Stromal cell of bone marrow (primary cell): Measurements from ENCODE around the gene ARHGEF39.
A peak's percentile ranks its signal among the peaks of the same experiment; 100 is the strongest.
"Not testable (repeated sequence)": the region's sequence is repeated elsewhere in the genome, so short reads cannot be mapped to it uniquely, and the experiment has no call there.

ENCODE experiments used
- DNase-seq: peaks from one replicate; pipeline ENCODE4 v3.0.0-alpha.2; 2012; ENCODE audit warnings: low read depth

The ARHGEF39 gene

DNA sequence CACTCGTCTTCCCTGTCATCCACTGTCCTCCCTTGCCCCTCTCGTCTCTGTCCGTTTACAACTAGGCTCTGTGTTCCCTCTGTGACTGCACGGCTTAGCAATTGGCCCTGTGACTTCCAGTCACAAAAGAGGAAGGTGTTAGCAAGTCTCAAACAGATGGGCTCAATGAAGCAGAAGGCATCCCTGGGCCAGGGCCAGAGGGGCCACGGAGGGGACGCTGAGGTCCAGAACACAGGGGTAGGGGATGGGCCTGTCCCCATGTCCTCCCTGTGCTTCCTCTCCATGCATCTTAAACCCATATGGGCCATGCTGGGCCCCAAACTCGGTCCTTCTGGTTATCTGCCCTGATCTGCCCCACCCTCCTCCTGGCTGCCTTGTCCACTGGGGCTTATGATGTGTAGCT, 46.7 kb downstream of the ARHGEF39 start, which contains the start of gene CD72:
Gene CD72 (minus strand): TSS at position 89 of the 403 bp plus-strand sequence. CDS start 110 bp downstream, outside the sequence.
- DNase-seq = no peak

DNA sequence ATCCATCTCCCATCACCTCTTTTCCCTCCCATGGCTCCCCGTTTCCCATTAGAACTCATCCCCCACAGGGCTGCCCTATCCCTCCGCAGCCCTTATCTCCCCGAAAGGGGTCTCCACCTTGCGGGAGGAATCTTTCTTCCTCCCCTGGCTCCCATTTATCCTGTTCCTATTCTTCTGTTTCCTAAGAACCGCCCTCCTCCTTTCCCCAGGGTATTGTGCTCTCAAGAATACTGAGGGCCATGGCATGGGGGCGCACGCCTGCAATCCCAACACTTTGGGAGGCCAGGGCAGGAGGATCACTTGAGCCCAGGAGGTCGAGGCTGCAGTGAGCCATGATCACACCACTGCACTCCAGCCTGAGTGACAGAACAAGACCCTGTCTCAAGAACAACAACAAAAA, 47.4 kb downstream of the ARHGEF39 start:
- no peak for DNase-seq

DNA sequence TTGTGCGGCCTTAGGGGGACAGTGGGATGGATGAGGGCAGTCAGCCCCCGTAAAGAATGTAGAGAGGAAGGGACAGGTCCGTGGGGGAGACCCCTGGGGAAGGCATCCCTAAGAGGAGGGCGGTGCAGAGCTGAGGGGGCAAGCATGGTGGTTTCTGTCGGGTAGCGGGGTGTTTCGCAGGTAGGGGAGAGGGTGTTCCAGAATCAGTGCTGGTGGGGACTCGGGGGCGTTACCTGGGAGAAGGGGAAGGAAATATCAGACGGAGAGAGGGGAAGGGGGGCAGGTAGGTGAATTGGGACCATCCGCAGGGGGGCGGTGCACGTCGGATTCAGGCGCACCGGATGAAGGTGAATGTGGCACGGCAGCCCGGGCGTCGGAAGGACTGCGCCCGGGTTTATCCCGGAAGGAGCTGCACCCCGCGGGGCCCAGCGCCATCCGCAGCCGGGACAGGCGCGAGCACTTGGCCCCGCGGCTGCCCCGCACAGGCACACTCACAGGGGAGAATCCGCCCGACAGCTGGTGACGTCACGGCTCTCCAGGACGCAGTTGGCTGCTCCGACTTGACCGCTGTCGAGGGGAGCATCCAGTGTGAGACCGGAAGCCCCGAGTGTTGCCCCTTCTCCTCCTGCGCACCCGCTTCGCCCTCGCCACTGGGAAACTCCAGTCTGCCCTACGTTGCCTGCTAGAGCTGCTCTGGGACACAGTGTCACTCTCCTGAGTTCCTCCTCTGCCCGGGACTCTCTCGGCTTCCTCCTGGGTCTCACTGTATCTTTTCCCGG, 48.1 kb downstream of the ARHGEF39 start:
- peak; percentile 22 for DNase-seq

DNA sequence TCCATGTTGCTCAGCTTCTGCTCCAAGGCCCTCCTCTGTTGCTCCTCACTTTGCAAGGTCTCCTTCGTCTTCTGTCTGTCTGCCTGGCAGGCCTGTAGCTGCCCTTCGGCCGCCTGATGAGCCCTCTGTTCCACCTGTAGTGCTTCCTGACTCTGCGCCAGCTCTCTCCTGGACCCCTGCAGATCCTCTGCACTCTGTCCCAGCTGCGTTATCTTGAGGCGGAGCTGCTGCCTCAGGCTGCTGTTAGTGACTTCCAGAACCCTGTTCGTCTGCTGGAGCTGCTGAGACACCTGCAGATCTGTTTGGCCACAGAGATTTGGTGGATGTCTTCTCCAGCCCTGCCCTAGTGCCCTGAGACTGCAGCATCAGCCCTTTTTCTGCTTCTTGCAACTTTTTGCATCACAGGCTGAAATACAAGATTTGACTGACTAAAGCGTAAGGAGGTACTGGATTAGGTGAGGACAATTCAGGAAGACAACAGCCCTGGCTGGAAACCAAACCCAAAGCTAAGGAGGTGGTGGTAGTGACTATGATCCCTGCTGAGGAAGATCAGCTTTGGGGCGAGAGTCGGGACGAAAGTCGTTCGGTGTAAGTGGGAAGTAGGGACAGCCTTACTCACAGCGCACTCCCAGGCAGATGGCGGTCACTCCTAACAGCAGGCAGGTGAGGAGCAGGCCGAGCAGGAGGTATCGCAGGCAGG, 48.9 kb downstream of the ARHGEF39 start:
- no peak for DNase-seq

DNA sequence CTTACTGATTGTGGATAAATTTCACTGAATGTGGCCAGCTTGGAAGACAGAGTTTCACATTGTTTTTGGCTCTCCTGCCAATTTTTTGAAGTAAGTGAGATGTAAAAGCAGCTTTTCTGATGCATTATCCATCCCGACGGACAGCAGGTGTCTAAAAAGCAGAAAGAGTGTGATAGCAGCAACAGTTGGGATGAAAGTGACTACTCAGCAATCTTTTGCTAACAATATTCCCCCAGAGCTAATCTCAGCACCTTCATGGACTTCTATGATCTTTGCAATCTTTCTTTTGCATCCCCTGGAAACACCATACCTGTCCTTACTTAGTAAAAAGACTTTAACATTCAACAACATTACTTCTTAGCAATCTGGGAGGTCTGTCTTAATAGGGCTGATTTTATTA, 52.2 kb downstream of the ARHGEF39 start:
- DNase-seq = no peak

DNA sequence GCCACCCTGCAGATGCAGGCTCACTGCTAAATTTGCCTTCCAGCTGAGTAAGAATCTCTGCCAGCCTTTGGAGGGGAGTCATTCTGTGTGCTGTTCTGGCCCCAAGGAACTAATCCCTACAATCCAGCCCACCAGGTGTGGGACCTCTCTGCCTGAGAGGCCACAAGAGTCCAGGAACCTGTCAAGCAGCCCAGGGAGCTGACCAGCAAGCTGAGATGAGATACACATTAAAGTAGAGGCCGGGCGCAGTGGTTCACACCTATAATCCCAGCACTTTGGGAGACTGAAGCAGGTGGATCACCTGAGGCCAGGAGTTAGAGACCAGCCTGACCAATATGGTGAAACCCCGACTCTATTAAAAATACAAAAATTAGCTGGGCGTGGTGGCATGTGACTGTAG, 52.9 kb downstream of the ARHGEF39 start:
- DNase-seq = not testable (repeated sequence)

DNA sequence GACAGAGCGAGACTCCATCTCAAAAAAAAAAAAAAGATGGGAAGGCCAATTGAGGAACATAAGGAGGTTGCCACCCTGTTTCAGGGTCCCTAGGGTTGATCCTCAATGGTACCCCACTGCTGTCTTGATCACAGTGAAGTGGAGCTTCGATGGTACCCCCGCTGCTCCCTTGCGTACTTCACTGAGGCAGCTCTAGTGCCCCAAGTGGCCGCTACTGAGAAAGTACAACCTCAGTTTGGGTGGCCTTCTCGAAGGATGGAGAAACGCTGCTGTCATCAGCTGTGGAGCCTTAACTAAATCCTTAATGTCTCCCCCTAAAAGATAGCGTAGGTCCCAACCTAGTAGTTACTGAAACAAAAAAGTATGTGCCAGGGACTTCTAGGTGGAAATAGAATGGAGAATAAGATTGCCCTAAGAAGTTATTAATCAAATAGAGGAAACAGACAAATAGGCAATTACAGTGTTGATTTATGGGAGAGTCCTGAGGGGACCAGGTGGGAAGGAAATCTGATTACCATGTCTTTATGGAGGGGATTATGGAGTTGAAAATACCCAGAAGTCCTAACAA, 53.7 kb downstream of the ARHGEF39 start:
- DNase-seq = no peak

DNA sequence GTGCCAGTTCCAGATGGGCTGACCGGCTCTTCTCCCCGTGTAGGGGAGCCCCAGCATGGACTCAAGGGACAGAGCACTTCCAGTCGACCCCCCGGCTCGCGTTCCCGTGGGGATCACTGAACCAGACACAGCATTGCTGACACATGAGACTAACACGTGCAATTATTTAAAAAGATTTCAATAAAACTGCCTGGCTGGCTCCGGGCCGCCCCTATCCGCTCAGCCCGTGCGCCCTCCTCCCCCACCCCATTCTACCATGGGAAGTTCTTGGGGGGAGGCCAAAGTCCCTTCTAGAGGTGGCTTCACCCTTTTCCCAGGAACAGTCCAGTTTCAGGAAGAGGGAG, 55.2 kb downstream of the ARHGEF39 start:
- no peak for DNase-seq
